CD4-positive, alpha-beta T cell treated with Interleukin-6 for 4 hours (primary cell): ENCODE measurements around the gene PFDN4.
A peak's percentile ranks its signal among the peaks of the same experiment; 100 is the strongest.

Experiments used
- DNase-seq: peaks from one replicate; pipeline ENCODE4 v3.0.0-alpha.2; 2020; ENCODE audit warnings: mixed read lengths

Gene PFDN4

GRCh38 chr20:54207743-54208547 lies at the start of gene PFDN4:
TSS of gene PFDN4 (plus strand) at chr20:54208087. CDS start at chr20:54208101, 14 bp downstream.
- peak; percentile 81 for DNase-seq

GRCh38 chr20:54158226-54158625 lies 49.7 kb upstream of the PFDN4 start:
- DNase-seq = no peak

DNA sequence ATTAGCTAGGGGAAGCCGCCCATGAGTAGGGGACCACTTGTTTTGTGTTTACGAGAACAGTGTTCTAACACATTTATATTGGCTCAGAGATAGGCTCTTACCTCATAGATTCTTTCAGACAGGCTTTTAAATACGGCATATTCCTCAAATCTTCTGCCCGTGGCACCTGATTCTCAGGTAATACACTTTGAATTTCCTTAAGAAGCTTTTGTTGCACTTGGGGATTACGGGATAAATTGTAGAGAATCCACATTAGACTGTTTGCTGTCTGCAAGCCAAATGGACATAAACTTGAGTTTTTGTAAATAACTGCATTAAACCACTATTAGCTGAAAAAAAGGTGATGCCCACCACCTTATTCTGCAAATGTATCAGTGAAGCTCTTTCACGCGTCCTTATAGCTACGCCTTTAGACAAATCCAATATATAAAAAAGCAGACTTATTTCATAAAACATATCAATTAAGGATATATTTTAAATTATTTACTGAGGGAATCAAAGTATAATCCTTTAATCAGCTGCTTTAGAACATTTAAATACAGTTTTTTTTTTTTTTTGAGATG lies 49.0 kb upstream of the PFDN4 start:
- DNase-seq = no peak

DNA sequence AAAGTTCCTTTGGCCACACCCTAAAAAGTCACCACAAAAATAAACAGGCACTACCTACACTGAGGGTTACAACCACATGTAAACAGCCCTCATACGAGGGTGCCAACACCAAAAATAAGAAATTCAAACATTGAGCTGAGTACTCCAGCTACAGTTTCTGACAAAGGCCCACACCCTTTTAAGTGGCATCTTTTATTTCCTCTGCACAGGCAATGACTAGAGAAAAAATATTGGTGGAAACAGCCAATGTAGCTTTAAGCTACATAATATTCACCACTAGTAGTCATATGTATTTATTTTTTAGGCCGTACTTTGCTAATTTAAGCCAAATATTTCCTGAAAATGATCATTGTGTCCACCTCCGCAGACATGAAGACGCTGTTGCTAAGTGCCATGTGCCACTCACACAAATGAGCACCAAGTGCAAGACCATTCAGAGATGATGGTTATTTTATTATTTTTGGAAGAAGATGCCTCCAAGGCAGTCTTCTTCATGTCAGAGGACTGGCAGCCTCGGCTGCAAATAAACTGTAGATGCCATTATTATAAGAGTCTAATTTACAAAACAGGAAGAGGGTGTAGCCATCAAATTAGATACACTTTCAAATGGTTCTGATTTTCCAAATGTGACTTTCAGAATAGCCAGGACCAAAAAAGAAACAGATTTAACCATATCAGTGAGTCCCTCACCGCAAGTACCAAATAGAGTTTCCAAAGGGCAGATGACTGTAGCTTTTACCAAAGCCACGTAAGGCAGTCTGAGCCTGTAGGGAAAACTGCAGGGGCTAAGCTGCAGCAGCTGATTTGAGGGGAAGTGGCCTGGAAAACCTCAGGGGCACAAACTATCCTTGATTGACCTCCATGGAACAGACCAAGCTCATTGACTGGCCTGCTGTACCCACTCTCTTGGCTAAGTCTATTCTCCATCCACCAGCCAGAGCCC lies 47.6 kb upstream of the PFDN4 start:
- no peak for DNase-seq

GRCh38 chr20:54161008-54161820 lies 46.7 kb upstream of the PFDN4 start:
- no peak for DNase-seq

DNA sequence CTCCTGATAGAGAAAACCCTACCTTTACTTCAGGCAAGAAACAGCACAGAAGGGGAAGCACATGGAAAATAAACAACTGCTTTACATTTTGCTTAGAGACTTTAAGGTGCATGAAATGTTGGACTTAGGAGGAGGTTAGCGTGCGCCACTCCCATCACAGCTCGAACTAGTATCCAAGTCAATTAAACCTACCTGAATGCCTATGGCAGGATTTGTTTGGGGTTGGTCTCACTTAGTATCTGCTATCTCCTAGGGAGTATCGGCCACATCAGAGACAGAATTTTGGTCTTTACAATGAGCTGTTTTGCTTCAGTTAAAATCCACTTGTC lies 46.1 kb upstream of the PFDN4 start:
- no peak for DNase-seq

GRCh38 chr20:54162378-54163009 lies 45.4 kb upstream of the PFDN4 start:
- DNase-seq = no peak

DNA sequence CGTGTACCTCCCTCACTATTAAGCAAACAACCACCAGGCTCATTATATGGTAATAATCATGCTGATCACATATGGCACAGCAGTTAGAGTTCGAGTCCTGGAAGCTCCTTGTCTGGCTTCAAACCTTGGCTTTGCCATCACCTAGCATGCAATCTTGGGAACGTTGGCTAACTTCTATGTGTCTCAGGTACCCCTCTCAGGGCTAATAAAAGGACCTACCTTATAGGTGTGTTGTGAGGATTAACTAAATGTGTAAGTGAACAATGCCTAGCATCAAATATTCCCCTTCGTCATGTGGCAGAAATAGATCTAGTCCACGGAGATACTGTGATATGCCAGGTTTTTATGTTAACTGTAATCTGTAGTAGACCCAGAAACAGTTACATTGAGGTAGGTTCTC lies 44.5 kb upstream of the PFDN4 start:
- DNase-seq = no peak

- DNase-seq = no peak
These were observed 42.9 kb upstream of the PFDN4 start for GRCh38 chr20:54165014-54165413.

GRCh38 chr20:54165803-54166202 lies 42.1 kb upstream of the PFDN4 start:
- DNase-seq = no peak

GRCh38 chr20:54166987-54167662 lies 40.8 kb upstream of the PFDN4 start:
- no peak for DNase-seq

DNA sequence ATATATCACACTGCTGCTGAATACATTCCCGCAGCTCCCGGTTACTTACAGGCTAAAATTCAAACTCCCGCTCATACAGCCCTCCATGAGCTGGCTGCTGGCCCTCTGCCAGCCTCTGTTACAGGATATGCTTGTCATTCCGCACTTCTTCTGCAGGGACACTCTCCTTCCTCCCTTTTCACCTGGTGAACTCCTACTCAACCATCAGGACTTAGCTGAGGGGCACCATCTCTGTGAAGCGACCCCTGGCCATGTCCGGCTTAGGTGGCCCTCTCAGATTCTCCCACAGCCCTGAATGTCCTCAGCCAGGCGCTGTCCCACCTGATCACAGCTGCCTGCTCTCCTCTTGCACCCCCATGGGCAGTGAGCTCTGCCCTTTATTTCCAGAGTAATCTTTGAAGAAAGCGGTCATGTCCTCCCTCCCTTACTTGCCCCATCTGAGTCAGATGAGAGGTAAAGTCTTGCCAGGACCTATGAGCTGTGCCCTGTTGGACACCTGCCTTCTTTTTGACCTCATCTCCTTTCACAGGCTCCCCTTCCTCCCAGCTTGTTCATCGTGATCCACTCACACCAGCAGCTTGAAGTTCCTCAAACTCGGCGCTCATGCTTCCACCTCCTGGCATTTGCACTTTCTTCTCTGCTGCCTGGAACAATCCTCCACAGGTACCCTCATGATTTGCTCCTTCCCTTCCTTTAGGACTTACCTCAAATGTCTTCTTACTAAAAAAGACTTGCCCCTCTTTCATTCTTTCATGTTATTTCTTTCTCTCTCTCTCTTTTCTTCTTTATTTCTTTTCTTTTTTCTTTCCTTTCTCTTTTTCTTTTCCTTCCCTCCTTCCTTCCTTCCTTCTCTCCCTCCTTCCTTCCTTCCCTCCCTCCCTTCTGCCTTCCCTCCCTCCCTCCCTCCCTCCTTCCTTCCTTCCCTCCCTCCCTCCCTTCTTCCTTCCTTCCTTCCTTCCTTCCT lies 39.7 kb upstream of the PFDN4 start:
- no peak for DNase-seq

GRCh38 chr20:54168961-54169862 lies 38.7 kb upstream of the PFDN4 start:
- DNase-seq = no peak

DNA sequence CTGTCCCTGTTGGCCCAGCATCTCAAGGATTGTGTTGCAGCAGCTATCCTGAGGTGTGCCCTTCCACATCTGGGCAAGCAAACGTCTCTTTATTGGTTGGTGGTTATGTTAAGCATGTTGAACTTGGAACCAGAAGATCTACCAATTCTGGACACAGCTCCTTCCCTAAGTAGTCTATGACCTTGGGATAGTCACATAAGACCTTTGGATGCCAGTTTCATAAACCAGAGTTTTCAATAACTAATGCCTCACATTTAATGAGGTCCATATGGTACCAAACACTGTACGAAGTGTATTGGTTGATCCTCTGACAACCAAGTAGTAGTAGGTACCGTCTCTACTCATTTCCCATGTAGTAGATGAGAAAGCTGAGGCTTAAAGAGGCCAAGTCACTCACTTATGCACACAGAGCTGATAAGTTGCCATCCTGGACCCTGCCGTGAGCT lies 37.8 kb upstream of the PFDN4 start:
- no peak for DNase-seq

GRCh38 chr20:54170963-54171362 lies 36.9 kb upstream of the PFDN4 start:
- no peak for DNase-seq

DNA sequence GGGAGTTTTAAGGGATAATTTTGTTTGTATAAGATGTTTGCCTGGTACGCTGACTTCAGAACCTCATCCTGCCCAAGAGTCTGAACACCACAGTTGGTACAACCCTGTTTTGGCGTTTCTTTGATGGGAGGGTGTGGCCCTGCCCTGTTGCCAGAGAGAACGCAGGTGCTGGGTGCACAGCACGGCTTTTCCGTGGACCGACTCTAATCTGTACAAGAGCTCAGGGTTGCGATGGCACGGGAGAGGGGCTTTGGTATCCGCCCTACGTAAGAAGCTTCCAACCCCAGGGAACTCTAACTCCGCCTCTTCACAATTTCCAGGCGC lies 35.4 kb upstream of the PFDN4 start:
- no peak for DNase-seq

DNA sequence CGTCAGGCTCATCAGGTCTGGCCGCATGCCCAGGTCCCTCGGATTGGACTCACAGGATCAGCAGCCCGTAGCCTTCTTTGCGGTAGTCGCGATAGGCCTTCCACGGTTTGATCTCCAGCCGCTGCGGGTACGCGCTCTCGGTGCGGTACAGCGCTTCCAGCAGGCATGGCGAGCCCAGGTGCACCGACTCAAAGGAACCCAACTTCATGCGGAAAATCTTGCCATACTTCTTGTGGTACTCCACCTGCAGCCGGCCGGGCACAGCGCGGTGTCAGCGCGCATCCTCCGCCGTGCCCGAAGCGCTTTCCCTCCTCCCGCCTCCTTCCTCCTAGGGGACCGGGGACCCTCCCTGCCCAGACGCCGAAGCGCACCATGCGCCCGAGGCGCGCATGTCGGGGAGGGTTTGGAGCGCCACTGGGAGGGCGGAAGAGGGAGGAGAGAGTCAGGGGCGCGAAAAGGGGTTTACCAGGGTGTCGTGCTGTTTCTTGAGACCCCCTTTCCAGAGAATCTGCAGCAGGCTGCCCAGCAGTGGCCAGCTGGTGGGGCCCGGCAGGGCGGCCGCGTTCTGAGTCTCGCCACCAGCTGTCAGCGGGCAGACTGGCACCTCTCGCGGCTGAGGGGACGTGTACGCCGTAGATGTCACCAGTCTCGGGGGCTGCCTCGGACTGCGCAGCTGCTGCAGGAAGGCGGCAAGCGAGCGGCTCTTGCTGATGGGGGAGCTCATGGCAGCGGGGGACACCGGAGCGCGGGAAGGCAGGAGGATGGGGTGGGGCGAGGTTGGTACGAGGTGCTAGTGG lies 34.8 kb upstream of the PFDN4 start:
- DNase-seq = no peak

DNA sequence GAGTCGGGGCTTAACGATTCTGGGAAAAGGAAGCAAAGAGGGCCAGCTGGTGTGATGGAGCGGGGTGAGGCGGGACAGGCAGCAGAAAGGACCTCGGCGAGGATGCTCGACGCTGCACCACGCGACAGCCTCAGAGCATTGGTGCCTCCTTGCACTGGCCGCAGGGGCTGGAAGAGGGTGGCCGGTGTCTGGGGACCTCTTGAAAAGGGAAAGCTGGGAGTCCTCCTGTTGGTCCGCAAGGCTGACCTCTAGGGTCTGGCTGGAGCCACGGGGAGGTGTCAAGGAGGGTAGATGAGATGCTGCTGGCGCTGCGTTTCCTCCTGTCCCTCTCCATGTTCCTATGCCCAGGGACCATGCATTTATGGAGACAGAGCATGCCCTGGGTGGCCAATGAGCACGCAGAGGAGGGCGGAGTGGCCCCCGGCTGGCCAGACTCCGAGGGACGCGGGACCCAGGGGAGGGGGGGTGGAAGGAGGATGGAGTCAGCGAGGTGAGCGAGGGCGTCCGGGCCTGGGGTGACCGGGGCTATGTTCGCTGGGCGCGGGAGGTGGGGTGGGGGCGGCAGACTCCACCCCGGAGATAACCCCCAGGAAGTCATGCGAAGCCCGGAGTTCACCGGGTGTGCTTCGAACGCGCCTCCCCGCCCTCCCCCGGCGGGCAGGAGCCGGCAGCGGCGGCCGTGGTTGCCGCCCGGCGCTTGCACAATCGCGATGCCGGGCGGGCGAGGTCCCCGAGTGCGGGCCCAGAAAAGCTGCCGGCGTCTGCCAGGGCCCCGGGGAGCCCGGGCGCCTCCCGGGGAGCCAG lies 34.0 kb upstream of the PFDN4 start, which contains the start of gene CYP24A1:
CYP24A1 (minus strand) TSS at position 334 of the 804 bp plus-strand sequence. CDS start 407 bp downstream, outside the sequence.
- no peak for DNase-seq
